Measurements from ENCODE around the gene PCDH11Y.
"Not testable (repeated sequence)": the region's sequence is repeated elsewhere in the genome, so short reads cannot be mapped to it uniquely, and the experiment has no call there.

PCDH11Y gene, protein sequence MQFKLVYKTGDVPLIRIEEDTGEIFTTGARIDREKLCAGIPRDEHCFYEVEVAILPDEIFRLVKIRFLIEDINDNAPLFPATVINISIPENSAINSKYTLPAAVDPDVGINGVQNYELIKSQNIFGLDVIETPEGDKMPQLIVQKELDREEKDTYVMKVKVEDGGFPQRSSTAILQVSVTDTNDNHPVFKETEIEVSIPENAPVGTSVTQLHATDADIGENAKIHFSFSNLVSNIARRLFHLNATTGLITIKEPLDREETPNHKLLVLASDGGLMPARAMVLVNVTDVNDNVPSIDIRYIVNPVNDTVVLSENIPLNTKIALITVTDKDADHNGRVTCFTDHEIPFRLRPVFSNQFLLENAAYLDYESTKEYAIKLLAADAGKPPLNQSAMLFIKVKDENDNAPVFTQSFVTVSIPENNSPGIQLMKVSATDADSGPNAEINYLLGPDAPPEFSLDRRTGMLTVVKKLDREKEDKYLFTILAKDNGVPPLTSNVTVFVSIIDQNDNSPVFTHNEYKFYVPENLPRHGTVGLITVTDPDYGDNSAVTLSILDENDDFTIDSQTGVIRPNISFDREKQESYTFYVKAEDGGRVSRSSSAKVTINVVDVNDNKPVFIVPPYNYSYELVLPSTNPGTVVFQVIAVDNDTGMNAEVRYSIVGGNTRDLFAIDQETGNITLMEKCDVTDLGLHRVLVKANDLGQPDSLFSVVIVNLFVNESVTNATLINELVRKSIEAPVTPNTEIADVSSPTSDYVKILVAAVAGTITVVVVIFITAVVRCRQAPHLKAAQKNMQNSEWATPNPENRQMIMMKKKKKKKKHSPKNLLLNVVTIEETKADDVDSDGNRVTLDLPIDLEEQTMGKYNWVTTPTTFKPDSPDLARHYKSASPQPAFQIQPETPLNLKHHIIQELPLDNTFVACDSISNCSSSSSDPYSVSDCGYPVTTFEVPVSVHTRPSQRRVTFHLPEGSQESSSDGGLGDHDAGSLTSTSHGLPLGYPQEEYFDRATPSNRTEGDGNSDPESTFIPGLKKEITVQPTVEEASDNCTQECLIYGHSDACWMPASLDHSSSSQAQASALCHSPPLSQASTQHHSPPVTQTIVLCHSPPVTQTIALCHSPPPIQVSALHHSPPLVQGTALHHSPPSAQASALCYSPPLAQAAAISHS (N-terminal part only)

GRCh38 chrY:5000057-5000456, at the start of gene PCDH11Y:
PCDH11Y (plus strand) TSS chrY:5000296; CDS start chrY:5057100, 56,804 bp downstream.
- H3K4me3 ChIP-seq (ENCODE audit: insufficient read length, low read depth); H3K9me3 ChIP-seq (ENCODE audit: insufficient read depth, low read length); H3K4me1 ChIP-seq (ENCODE audit: insufficient read depth, insufficient read length); DNase-seq (ENCODE audit: low read depth, low spot score); H3K36me3 ChIP-seq (ENCODE audit: insufficient read depth, insufficient read length, low read length); H3K9ac ChIP-seq (ENCODE audit: insufficient read length, low read depth): not testable (repeated sequence)
- H3K27me3 ChIP-seq (ENCODE audit: insufficient read depth, insufficient read length): peaks cover 12% of the 10 kb centered on the region

GRCh38 chrY:4967894-4968293, 32.2 kb upstream of the PCDH11Y start:
- not testable (repeated sequence) for H3K4me1 ChIP-seq (ENCODE audit: insufficient read depth, insufficient read length); H3K27me3 ChIP-seq (ENCODE audit: insufficient read depth, insufficient read length); H3K36me3 ChIP-seq (ENCODE audit: insufficient read depth, insufficient read length, low read length); H3K4me3 ChIP-seq (ENCODE audit: insufficient read length, low read depth); DNase-seq (ENCODE audit: low read depth, low spot score); H3K9ac ChIP-seq (ENCODE audit: insufficient read length, low read depth); H3K9me3 ChIP-seq (ENCODE audit: insufficient read depth, low read length)

DNA sequence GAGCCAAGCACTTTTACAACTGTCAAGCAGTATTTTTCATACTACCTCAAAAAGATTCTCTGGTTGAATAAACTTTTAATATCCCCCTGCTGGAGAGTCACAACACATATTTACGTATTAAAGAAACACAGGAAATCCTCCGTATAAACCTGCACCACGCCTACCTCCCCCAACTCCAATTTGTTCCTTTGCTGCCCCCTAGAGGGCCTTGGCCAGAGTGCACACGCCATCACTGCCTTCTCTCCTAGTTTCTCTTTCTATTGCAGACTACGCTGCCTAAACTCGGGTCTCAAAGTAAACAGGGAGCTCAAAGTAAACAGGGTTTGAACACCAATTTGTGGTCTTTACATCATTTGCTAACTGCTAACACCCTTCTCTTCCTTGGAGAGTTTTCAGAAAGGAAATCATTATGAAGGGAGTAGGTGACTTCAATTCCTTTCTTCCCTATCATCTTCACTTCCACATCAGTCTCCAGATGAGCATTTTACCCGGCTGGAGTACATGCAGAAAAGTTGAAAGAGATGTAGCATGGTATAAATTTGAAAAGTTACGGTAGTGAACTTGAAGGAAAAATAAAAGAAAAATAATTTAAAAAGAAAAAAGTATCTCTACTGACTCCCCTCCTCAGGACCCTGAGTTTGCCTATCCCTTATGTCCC, 8.2 kb upstream of the PCDH11Y start:
- H3K4me3 ChIP-seq (ENCODE audit: insufficient read length, low read depth); DNase-seq (ENCODE audit: low read depth, low spot score); H3K27me3 ChIP-seq (ENCODE audit: insufficient read depth, insufficient read length); H3K9ac ChIP-seq (ENCODE audit: insufficient read length, low read depth); H3K36me3 ChIP-seq (ENCODE audit: insufficient read depth, insufficient read length, low read length); H3K4me1 ChIP-seq (ENCODE audit: insufficient read depth, insufficient read length); H3K9me3 ChIP-seq (ENCODE audit: insufficient read depth, low read length): not testable (repeated sequence)

GRCh38 chrY:4994892-4995291, 5.2 kb upstream of the PCDH11Y start:
- DNase-seq (ENCODE audit: low read depth, low spot score); H3K9me3 ChIP-seq (ENCODE audit: insufficient read depth, low read length): not testable (repeated sequence)

DNA sequence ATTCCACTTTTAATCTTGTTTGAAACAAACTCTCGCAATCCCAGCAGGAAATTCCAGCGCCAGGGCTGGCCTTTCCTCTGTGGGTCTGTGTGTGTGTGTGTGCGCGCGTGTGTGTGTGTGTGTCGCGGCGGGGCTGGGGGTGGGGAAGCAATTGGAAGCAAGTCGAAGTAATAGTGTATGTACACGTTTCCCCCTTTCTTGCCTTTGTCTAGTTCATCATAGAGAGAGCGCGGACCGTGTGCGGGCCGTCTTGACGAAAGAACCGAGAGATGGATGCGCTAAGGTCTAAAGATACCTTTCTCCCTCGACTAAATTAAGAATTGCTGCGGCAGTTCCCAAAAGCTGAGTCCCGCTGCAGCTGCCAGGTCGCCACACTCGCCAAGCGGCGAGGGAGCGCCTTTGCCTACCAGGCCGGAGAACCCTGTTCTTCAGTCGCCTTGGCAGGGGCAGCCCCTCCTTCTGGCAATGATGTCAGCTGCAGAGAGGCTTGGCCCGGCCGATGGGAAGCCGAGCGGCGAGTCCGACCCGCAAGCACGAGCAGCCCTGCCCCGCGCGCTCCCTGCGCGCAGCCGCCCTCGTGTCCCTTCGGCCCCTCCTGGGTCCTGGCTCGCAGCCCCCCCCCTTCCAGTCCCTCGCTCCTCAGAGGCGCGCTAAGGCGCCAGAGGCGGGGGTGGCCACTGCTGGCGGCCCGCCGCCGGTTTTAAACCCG, 2.5 kb downstream of the PCDH11Y start:
- not testable (repeated sequence) for H3K4me1 ChIP-seq (ENCODE audit: insufficient read depth, insufficient read length); DNase-seq (ENCODE audit: low read depth, low spot score); H3K36me3 ChIP-seq (ENCODE audit: insufficient read depth, insufficient read length, low read length); H3K9ac ChIP-seq (ENCODE audit: insufficient read length, low read depth); H3K9me3 ChIP-seq (ENCODE audit: insufficient read depth, low read length); H3K4me3 ChIP-seq (ENCODE audit: insufficient read length, low read depth)
- peaks cover 12% of the 10 kb centered on the region for H3K27me3 ChIP-seq (ENCODE audit: insufficient read depth, insufficient read length)

More at GRCh38 chrY:4994892-4995291, 5.2 kb upstream of the PCDH11Y start:
- not testable (repeated sequence) for H3K4me1 ChIP-seq (ENCODE audit: insufficient read depth, insufficient read length); H3K36me3 ChIP-seq (ENCODE audit: insufficient read depth, insufficient read length, low read length); H3K9ac ChIP-seq (ENCODE audit: insufficient read length, low read depth); H3K4me3 ChIP-seq (ENCODE audit: insufficient read length, low read depth); H3K27me3 ChIP-seq (ENCODE audit: insufficient read depth, insufficient read length)

GRCh38 chrY:5038972-5039523, 39.0 kb downstream of the PCDH11Y start:
- not testable (repeated sequence) for H3K36me3 ChIP-seq (ENCODE audit: insufficient read depth, insufficient read length, low read length); H3K27me3 ChIP-seq (ENCODE audit: insufficient read depth, insufficient read length); H3K4me3 ChIP-seq (ENCODE audit: insufficient read length, low read depth); H3K9me3 ChIP-seq (ENCODE audit: insufficient read depth, low read length); H3K9ac ChIP-seq (ENCODE audit: insufficient read length, low read depth); H3K4me1 ChIP-seq (ENCODE audit: insufficient read depth, insufficient read length); DNase-seq (ENCODE audit: low read depth, low spot score)

- not testable (repeated sequence) for H3K4me3 ChIP-seq (ENCODE audit: insufficient read length, low read depth); H3K9me3 ChIP-seq (ENCODE audit: insufficient read depth, low read length); H3K36me3 ChIP-seq (ENCODE audit: insufficient read depth, insufficient read length, low read length); H3K9ac ChIP-seq (ENCODE audit: insufficient read length, low read depth); H3K27me3 ChIP-seq (ENCODE audit: insufficient read depth, insufficient read length); H3K4me1 ChIP-seq (ENCODE audit: insufficient read depth, insufficient read length); DNase-seq (ENCODE audit: low read depth, low spot score)
Measured at GRCh38 chrY:5083017-5083416, 82.9 kb downstream of the PCDH11Y start.

DNA sequence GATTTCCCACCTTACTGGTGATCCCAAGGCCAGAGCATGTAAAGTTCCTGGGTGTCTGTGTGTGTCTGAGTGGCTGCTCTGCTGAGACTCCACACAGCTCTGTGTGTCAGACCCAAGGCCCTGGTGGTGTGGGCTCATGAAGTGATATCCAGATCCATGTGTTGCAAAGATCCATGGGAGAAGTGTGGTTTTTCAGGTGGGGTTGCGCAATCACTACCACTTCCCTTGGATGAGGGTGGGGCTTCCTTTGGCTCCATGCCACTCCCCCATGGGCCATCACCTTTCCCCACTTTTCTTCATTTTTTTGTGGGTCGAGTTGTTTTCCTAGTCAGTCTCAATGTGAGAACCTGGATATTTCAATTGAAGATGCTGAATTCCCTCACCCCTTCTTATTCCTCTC, 182.9 kb downstream of the PCDH11Y start:
- not testable (repeated sequence) for H3K27me3 ChIP-seq (ENCODE audit: insufficient read depth, insufficient read length); DNase-seq (ENCODE audit: low read depth, low spot score); H3K4me3 ChIP-seq (ENCODE audit: insufficient read length, low read depth); H3K4me1 ChIP-seq (ENCODE audit: insufficient read depth, insufficient read length); H3K9ac ChIP-seq (ENCODE audit: insufficient read length, low read depth); H3K36me3 ChIP-seq (ENCODE audit: insufficient read depth, insufficient read length, low read length); H3K9me3 ChIP-seq (ENCODE audit: insufficient read depth, low read length)

DNA sequence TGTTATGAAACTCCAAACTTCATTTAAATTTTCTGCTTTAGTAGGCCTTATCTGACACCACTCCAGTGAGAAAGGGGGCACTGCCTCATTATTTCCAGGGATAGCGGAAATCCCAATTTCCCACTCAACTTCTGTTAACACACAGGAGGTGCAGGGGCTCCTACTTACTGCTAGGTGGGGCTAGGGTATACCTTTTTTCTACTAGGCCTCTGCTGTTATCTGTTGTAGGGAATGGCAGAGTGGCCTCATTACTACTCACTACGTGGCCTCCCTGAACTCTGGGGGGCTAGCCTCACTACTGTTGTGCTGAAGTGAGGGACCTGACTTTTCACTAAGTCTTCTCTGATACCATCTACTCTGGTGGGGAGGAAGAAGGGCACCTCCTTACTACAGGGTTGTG, 215.0 kb downstream of the PCDH11Y start:
- H3K36me3 ChIP-seq (ENCODE audit: insufficient read depth, insufficient read length, low read length); H3K9me3 ChIP-seq (ENCODE audit: insufficient read depth, low read length); H3K4me3 ChIP-seq (ENCODE audit: insufficient read length, low read depth); H3K27me3 ChIP-seq (ENCODE audit: insufficient read depth, insufficient read length); H3K9ac ChIP-seq (ENCODE audit: insufficient read length, low read depth); H3K4me1 ChIP-seq (ENCODE audit: insufficient read depth, insufficient read length); DNase-seq (ENCODE audit: low read depth, low spot score): not testable (repeated sequence)

GRCh38 chrY:5324931-5325330, 324.8 kb downstream of the PCDH11Y start:
- H3K4me1 ChIP-seq (ENCODE audit: insufficient read depth, insufficient read length); H3K36me3 ChIP-seq (ENCODE audit: insufficient read depth, insufficient read length, low read length); H3K27me3 ChIP-seq (ENCODE audit: insufficient read depth, insufficient read length); H3K4me3 ChIP-seq (ENCODE audit: insufficient read length, low read depth); H3K9ac ChIP-seq (ENCODE audit: insufficient read length, low read depth); H3K9me3 ChIP-seq (ENCODE audit: insufficient read depth, low read length); DNase-seq (ENCODE audit: low read depth, low spot score): not testable (repeated sequence)

All from NT2/D1 (cell line).